Measurements from ENCODE around the gene ITSN1.
"Not testable (repeated sequence)": the region's sequence is repeated elsewhere in the genome, so short reads cannot be mapped to it uniquely, and the experiment has no call there.

Gene ITSN1

GRCh38 chr21:33899199-33899598, 256.9 kb downstream of the ITSN1 start:
- DNase-seq: no peak

GRCh38 chr21:33901412-33902288, 259.3 kb downstream of the ITSN1 start:
- no peak for DNase-seq

DNA sequence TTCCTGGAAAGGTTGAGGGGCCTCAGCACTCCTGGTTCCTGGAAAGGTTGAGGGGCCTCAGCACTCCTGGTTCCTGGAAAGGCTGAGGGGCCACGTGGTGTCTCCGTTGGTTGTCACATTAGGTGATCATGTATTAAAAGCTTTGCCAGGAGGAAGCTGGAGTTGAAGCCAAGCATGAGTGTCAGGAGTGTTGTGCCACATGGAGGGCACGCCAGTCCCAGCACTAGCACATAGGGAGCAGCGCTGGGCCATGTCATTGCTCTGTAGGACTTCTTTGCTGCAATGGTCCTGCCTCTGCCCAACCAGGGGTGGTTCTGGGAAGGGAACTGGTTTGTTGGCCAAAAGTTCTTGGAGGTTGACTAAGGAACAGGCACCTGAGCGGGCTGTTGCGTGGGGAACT, 260.0 kb downstream of the ITSN1 start:
- DNase-seq: no peak

DNA sequence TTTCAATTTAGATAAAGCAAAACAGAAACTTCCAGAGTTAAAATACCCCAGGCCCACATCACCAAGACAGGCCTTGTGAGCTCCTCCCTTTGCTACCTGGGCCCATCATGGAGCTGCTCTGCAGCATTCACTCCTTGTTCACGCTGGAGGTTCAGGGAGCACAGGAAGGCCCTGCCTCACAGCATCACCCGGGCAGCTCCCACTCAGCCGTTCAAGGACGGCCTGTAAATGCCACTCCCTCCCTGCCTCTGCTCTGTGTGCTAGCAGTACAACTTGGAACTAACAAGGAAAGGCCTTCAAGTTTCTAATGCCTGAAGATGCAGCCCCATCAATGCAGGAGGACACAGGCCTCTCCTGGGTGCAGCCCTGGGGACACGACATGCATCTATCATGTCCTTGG, 261.7 kb downstream of the ITSN1 start:
- DNase-seq: no peak

GRCh38 chr21:33908760-33909159, 266.5 kb downstream of the ITSN1 start:
- DNase-seq: no peak

GRCh38 chr21:33909756-33910155, 267.5 kb downstream of the ITSN1 start:
- no peak for DNase-seq

- no peak for DNase-seq
These were observed 271.9 kb downstream of the ITSN1 start for GRCh38 chr21:33914188-33914587.

GRCh38 chr21:33915368-33916199, 273.3 kb downstream of the ITSN1 start, which contains the start of gene ATP5PO:
ATP5PO (minus strand) TSS chr21:33915804; CDS start chr21:33915763, 41 bp downstream.
- peak; percentile 90 for DNase-seq

- no peak for DNase-seq
These were observed 273.9 kb downstream of the ITSN1 start for GRCh38 chr21:33916200-33916567.

DNA sequence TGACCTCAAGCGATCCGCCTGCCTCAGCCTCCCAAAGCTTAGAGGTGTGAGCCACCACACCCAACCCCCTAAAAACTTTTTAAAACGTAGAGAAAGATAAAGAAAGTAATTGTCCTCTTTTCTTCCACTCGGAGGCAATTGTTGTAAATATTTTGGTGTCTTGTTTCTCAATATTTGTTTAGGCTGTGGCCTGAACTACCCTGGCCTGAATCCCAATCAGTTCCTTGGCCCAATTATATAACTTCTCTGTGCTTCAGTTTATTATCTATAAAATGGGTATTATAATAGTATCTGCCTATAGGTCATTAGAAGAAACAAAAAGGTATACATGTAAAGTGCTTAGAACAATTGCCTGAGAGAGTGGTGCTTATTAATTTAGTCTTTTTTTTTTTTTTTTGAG, 275.1 kb downstream of the ITSN1 start:
- DNase-seq: no peak

- peak; percentile 91 for DNase-seq
These were observed 281.9 kb downstream of the ITSN1 start for GRCh38 chr21:33924079-33924765.

- no peak for DNase-seq
These were observed 282.4 kb downstream of the ITSN1 start for GRCh38 chr21:33924766-33925100.

DNA sequence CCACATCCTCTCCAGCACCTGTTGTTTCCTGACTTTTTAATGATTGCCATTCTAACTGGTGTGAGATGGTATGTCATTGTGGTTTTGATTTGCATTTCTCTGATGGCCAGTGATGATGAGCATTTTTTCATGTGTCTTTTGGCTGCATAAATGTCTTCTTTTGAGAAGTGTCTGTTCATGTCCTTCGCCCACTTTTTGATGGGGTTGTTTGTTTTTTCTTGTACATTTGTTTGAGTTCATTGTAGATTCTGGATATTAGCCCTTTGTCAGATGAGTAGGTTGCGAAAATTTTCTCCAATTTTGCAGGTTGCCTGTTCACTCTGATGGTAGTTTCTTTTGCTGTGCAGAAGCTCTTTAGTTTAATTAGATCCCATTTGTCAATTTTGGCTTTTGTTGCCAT, 283.9 kb downstream of the ITSN1 start:
- DNase-seq: not testable (repeated sequence)

DNA sequence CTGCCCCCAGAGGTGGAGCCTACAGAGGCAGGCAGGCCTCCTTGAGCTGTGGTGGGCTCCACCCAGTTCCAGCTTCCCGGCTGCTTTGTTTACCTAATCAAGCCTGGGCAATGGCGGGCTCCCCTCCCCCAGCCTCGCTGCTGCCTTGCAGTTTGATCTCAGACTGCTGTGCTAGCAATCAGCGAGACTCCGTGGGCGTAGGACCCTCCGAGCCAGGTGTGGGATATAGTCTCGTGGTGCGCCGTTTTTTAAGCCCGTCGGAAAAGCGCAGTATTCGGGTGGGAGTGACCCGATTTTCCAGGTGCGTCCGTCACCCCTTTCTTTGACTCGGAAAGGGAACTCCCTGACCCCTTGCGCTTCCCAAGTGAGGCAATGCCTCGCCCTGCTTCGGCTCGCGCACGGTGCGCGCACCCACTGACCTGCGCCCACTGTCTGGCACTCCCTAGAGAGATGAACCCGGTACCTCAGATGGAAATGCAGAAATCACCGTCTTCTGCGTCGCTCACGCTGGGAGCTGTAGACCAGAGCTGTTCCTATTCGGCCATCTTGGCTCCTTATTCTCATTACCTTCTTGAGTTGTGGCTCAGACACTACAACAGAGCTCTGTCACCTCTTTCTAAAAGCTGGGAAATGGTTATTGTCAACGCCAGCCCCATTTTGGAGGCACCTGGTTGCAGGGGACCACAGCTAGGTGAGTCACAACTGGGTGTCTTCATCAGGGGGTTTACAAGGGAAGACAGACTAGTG, 288.9 kb downstream of the ITSN1 start:
- DNase-seq: not testable (repeated sequence)

GRCh38 chr21:33931799-33932390, 289.6 kb downstream of the ITSN1 start:
- no peak for DNase-seq

GRCh38 chr21:33932731-33933130, 290.4 kb downstream of the ITSN1 start:
- no peak for DNase-seq

DNA sequence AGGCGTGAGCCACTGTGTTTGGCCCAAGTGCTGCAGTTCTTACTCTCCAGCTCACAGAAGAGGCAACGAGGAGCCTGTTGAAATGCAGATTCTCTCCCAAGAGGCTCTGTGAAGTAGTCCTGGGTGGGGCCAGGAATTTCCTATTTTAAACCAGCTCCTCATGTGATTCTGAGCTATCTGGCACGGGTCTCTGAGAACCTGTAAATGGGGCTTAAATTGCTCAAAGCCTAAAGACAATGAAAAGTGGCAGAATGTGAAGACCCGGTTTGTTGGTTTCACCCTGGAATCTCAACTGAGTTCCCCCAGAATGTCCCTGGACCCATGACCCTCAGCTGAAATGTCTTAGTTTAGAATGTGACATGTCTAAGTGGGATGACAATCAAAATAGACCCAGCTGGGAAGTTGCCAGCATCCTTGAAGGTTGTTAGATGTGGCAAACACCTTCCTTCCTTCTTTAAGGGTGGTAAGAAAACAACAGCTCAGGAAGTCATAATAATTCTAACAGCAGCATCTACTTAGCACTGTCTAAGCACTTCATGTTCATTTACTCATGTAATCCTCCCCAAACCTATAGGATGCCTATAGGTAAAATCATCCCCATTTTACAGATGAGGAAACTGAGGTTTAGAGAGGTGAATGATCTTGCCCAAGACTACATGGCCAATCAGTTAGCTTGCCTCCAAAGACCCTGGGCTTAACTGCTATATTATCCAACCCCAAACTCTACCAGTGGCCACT, 294.2 kb downstream of the ITSN1 start:
- no peak for DNase-seq

DNA sequence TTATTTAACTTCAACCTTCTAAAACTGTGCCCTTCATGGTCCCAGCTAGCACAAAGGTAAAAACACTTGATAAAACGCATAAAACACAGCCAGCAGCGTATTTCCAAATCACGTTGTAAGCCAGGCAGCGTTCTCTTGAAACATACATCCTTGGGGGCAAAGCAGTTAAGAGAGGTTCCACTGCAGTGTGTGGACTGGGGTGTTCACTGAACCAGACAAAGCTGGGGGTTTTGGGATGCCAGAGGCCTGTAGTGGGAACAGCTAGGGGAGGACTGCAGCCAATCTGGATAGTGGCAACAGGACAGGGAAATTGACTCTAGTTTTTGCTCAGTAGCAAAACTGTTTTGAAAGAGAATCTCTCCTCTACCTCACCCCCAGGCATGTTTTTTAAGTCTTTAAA, 294.8 kb downstream of the ITSN1 start:
- DNase-seq: no peak

GRCh38 chr21:33937931-33938339, 295.6 kb downstream of the ITSN1 start:
- no peak for DNase-seq

- DNase-seq: no peak
These were observed 296.1 kb downstream of the ITSN1 start for GRCh38 chr21:33938381-33938780.

GRCh38 chr21:33939226-33939625, 296.9 kb downstream of the ITSN1 start:
- DNase-seq: no peak
